IMR-90 (cell line): ENCODE measurements around the gene MRPL23. TPM values are rescaled to one million over a fixed set of nuclear protein-coding genes. Genes with fewer than 3 reads are reported as not detected.

Experiments
- ATAC-seq: fragments of 200-7000 bp; cut with Tn5 transposase; 2 replicates; pipeline ENCODE4 v1.9.1; 2020; ENCODE audit warnings: low read depth, mild to moderate bottlenecking, moderate library complexity
- BruUV-seq: library from RNA; stranded (reverse); fragments of 400-500 nt; replicated peaks from 2 replicates; lab custom pipeline; 2021; lab: Mats Ljungman, UMichigan
- CTCF ChIA-PET: fragments of 300-600 bp; formaldehyde crosslinking; extraction: SDS; loops from one replicate; lab custom pipeline; 2021; ENCODE audit warnings: antibody characterized with exemption; lab: Yijun Ruan, JAX
- POLR2A ChIA-PET: fragments of 300-600 bp; sonication (Branson Sonifier 250); formaldehyde crosslinking; loops from one replicate; lab custom pipeline; 2022; ENCODE audit warnings: antibody characterized with exemption; ENCODE audit not compliant: unreplicated experiment; lab: Charles Lee
- DNase-seq: peaks from one replicate; pipeline ENCODE4 v3.0.0; 2013
- H2AFZ ChIP-seq: replicated peaks from 2 replicates; pipeline ENCODE3; 2013; ENCODE audit warnings: low read length, mild to moderate bottlenecking; ENCODE audit not compliant: poor library complexity
- H2AK5ac ChIP-seq: 2 replicates; pipeline ENCODE4 v1.6.1; 2013; ENCODE audit warnings: low read depth, low read length, inconsistent platforms
- H2AK9ac ChIP-seq: replicated peaks from 2 replicates; pipeline ENCODE3; 2013; ENCODE audit warnings: mild to moderate bottlenecking, low read depth, low read length, moderate library complexity; ENCODE audit not compliant: poor library complexity
- H2BK120ac ChIP-seq: 2 replicates; pipeline ENCODE4 v1.6.1; 2013; ENCODE audit warnings: low read depth, low read length, inconsistent platforms
- H2BK15ac ChIP-seq: 3 replicates; pipeline ENCODE4 v1.6.1; 2013; ENCODE audit warnings: low read depth, low read length, inconsistent platforms
- H2BK20ac ChIP-seq: 2 replicates; pipeline ENCODE4 v1.6.1; 2013; ENCODE audit warnings: low read depth, mild to moderate bottlenecking, inconsistent platforms, low read length, moderate library complexity
- H2BK5ac ChIP-seq: 2 replicates; pipeline ENCODE4 v1.6.1; 2013; ENCODE audit warnings: mild to moderate bottlenecking, low read depth, low read length, inconsistent platforms; ENCODE audit not compliant: poor library complexity, severe bottlenecking
- H3K14ac ChIP-seq: replicated peaks from 2 replicates; pipeline ENCODE4 v1.6.1; 2013; ENCODE audit warnings: low read depth, low read length, inconsistent platforms
- H3K18ac ChIP-seq: 2 replicates; pipeline ENCODE4 v1.6.1; 2013; ENCODE audit warnings: low read depth, low read length, control low read depth
- H3K23ac ChIP-seq: 2 replicates; pipeline ENCODE4 v1.6.1; 2013; ENCODE audit warnings: low read depth, low read length, inconsistent platforms
- H3K27ac ChIP-seq: 2 replicates; pipeline ENCODE4 v1.5.1; 2013; ENCODE audit warnings: mild to moderate bottlenecking, control low read depth, low read length; ENCODE audit not compliant: insufficient read depth
- H3K27me3 ChIP-seq: 2 replicates; pipeline ENCODE4 v1.6.1; 2013; ENCODE audit warnings: low read length; ENCODE audit not compliant: control insufficient read depth, insufficient read depth
- H3K36me3 ChIP-seq: 2 replicates; pipeline ENCODE4 v1.6.1; 2013; ENCODE audit warnings: low read length, mixed read lengths; ENCODE audit not compliant: control insufficient read depth, insufficient read depth
- H3K4ac ChIP-seq: 2 replicates; pipeline ENCODE4 v1.6.1; 2013; ENCODE audit warnings: low read depth, low read length, inconsistent platforms
- H3K4me1 ChIP-seq: 2 replicates; pipeline ENCODE4 v1.6.1; 2013; ENCODE audit warnings: low read length, mixed read lengths; ENCODE audit not compliant: control insufficient read depth, insufficient read depth
- H3K4me2 ChIP-seq: 2 replicates; pipeline ENCODE4 v1.6.1; 2013; ENCODE audit warnings: low read depth, mild to moderate bottlenecking, control low read depth, low read length, moderate library complexity
- H3K4me3 ChIP-seq: 2 replicates; pipeline ENCODE4 v1.5.1; 2013; ENCODE audit warnings: low read depth, mild to moderate bottlenecking, control low read depth, low read length, moderate library complexity; ENCODE audit not compliant: insufficient read depth
- H3K56ac ChIP-seq: 2 replicates; pipeline ENCODE4 v1.6.1; 2013; ENCODE audit warnings: low read length, inconsistent platforms; ENCODE audit not compliant: insufficient read depth; ENCODE audit errors: extremely low read depth
- H3K79me1 ChIP-seq, 2 experiments: 2 replicates each; pipeline ENCODE4 v1.6.1; 2013; ENCODE audit warnings: low read length in 2 of 2, inconsistent platforms in 1 of 2, low read depth in 1 of 2
- H3K9ac ChIP-seq: 2 replicates; pipeline ENCODE4 v1.6.1; 2013; ENCODE audit warnings: low read depth, low read length, control low read depth
- H3K9me1 ChIP-seq: 2 replicates; pipeline ENCODE4 v1.6.1; 2013; ENCODE audit warnings: low read length, inconsistent platforms; ENCODE audit not compliant: insufficient read depth
- H3K9me3 ChIP-seq: 2 replicates; pipeline ENCODE4 v1.6.1; 2013; ENCODE audit warnings: low read length; ENCODE audit not compliant: control insufficient read depth, insufficient read depth
- H4K20me1 ChIP-seq: 2 replicates; pipeline ENCODE4 v1.6.1; 2013; ENCODE audit warnings: low read length, inconsistent platforms; ENCODE audit not compliant: insufficient read depth
- H4K5ac ChIP-seq: 2 replicates; pipeline ENCODE4 v1.6.1; 2013; ENCODE audit warnings: mild to moderate bottlenecking, low read depth, low read length, control low read depth
- H4K8ac ChIP-seq, 2 experiments: 2 replicates each; pipeline ENCODE4 v1.6.1; 2013; ENCODE audit warnings: low read depth in 2 of 2, low read length in 2 of 2, control low read depth in 1 of 2, inconsistent platforms in 1 of 2
- H4K91ac ChIP-seq: 2 replicates; pipeline ENCODE4 v1.6.1; 2013; ENCODE audit warnings: low read depth, low read length, inconsistent platforms; ENCODE audit not compliant: insufficient read depth
- BHLHE40 ChIP-seq: fragments of 150-350 bp; IDR thresholded peaks from 2 replicates; pipeline ENCODE4 v1.6.1; 2016; ENCODE audit warnings: mild to moderate bottlenecking, low read depth, low read length
- CEBPB ChIP-seq: IDR thresholded peaks from 2 replicates; pipeline ENCODE4 v1.6.1; 2012; ENCODE audit warnings: low read depth, low read length, improper control_type of control experiment
- CHD1 ChIP-seq: IDR thresholded peaks from 2 replicates; pipeline ENCODE4 v1.6.1; 2012; ENCODE audit warnings: low read depth, low read length, improper control_type of control experiment
- CTCF ChIP-seq: conservative IDR thresholded peaks from 2 replicates; pipeline ENCODE4 v1.5.1; 2012; ENCODE audit warnings: mild to moderate bottlenecking, low read depth, low read length, improper control_type of control experiment
- ELK1 ChIP-seq: fragments of 150-350 bp; IDR thresholded peaks from 2 replicates; pipeline ENCODE4 v1.6.1; 2016; ENCODE audit warnings: low read depth, mild to moderate bottlenecking, low read length, moderate library complexity, borderline replicate concordance
- FOS ChIP-seq: fragments of 150-350 bp; IDR thresholded peaks from 2 replicates; pipeline ENCODE4 v1.6.1; 2016; ENCODE audit warnings: low read depth, low read length
- MAFK ChIP-seq: IDR thresholded peaks from 2 replicates; pipeline ENCODE4 v1.6.1; 2012; ENCODE audit warnings: low read depth, low read length, improper control_type of control experiment
- MAZ ChIP-seq: IDR thresholded peaks from 2 replicates; pipeline ENCODE4 v1.6.1; 2012; ENCODE audit warnings: low read depth, mild to moderate bottlenecking, low read length, improper control_type of control experiment, moderate library complexity, borderline replicate concordance
- MXI1 ChIP-seq: IDR thresholded peaks from 2 replicates; pipeline ENCODE4 v1.6.1; 2012; ENCODE audit warnings: low read depth, mild to moderate bottlenecking, low read length, moderate library complexity, borderline replicate concordance
- NFE2L2 ChIP-seq: fragments of 150-350 bp; IDR thresholded peaks from 2 replicates; pipeline ENCODE4 v1.6.1; 2016; ENCODE audit warnings: low read depth, mild to moderate bottlenecking, low read length
- POLR2A ChIP-seq: IDR thresholded peaks from 2 replicates; pipeline ENCODE4 v1.6.1; 2012; ENCODE audit warnings: mild to moderate bottlenecking, low read depth, low read length
- RAD21 ChIP-seq: IDR thresholded peaks from 2 replicates; pipeline ENCODE4 v1.6.1; 2012; ENCODE audit warnings: low read length, improper control_type of control experiment
- RCOR1 ChIP-seq: IDR thresholded peaks from 2 replicates; pipeline ENCODE4 v1.6.1; 2012; ENCODE audit warnings: mild to moderate bottlenecking, low read length, improper control_type of control experiment; ENCODE audit not compliant: insufficient replicate concordance
- RFX5 ChIP-seq: IDR thresholded peaks from 2 replicates; pipeline ENCODE4 v1.8.0; 2012; ENCODE audit warnings: low read depth, mild to moderate bottlenecking, low read length, moderate library complexity
- SMC3 ChIP-seq: fragments of 150-350 bp; IDR thresholded peaks from 2 replicates; pipeline ENCODE4 v1.6.1; 2016; ENCODE audit warnings: low read depth, mild to moderate bottlenecking, antibody characterized with exemption, low read length, moderate library complexity
- USF2 ChIP-seq: fragments of 150-350 bp; IDR thresholded peaks from 2 replicates; pipeline ENCODE4 v1.6.1; 2017; ENCODE audit warnings: mild to moderate bottlenecking, antibody characterized with exemption, low read length, low read depth
- WGBS, 2 experiments: methylation state at CpG; one replicate each; pipeline versions ENCODE4 v1.1.5 to v1.1.7; 2013; ENCODE audit warnings: missing lambda C conversion rate in 2 of 2; ENCODE audit not compliant: insufficient read length in 1 of 2; ENCODE audit errors: extremely low coverage in 2 of 2; 5-methylcytosine and 5-hydroxymethylcytosine counted together
- dilution Hi-C: fragments of 300-500 bp; cut with HindIII; formaldehyde crosslinking; loops from one replicate; pipeline ENCODE4 v1.14.3; 2018; ENCODE audit warnings: low sequenced_read_pairs; ENCODE audit not compliant: unreplicated experiment
- in situ Hi-C: fragments of 300-500 bp; cut with MboI; formaldehyde crosslinking; loops from 3 replicates; pipeline ENCODE4 v1.14.3; 2019; ENCODE audit warnings: low sequenced_read_pairs, inconsistent platforms, mixed read lengths
- intact Hi-C: fragments of 100-400 bp; cut with micrococcal nuclease; formaldehyde crosslinking; loops from 2 replicates; pipeline ENCODE4 v1.10.0; 2022
- polyA plus RNA-seq, 3 experiments: library from polyadenylated mRNA; depleted of rRNA; stranded (reverse); fragments of >200 nt; gene quantifications; 2 replicates each; pipeline ENCODE4 v1.2.3, GENCODE V29; 2012; ENCODE audit warnings: low replicate concordance in 1 of 3
- total RNA-seq: library from RNA; depleted of rRNA; stranded (reverse); fragments of >200 nt; gene quantifications from 2 replicates; pipeline ENCODE4 v1.2.3, GENCODE V29; 2012

MRPL23 gene
- total and polyA plus RNA-seq, 2 of the 4 experiments (the other 2 are of a cell fraction), result 68.4 to 114 TPM

GRCh38 chr11:1924646-1925372 lies 22.3 kb upstream of the MRPL23 start:
- Histone ChIP-seq H2BK120ac (no peak overlapping the region), H4K91ac (no peak overlapping the region), H2AK5ac (no peak overlapping the region), H3K4me3 (no peak overlapping the region), H3K4ac (no peak overlapping the region), H4K20me1 (no peaks in the 10 kb centered on the region), H4K5ac (no peak overlapping the region), H3K23ac (no peak overlapping the region), H3K4me2 (no peak overlapping the region), H3K36me3 (no peaks in the 10 kb centered on the region), H3K27me3 (peaks cover 11% of the 10 kb centered on the region), H2BK5ac (no peak overlapping the region), H2BK20ac (no peak overlapping the region), H3K14ac (no peak overlapping the region), H3K9me3 (no peaks in the 10 kb centered on the region), H3K18ac (no peak overlapping the region), H4K8ac (no peak overlapping the region), H3K56ac (no peak overlapping the region), H3K4me1 (no peaks in the 10 kb centered on the region), H2AK9ac (no peak overlapping the region), H3K27ac (no peak overlapping the region), H2BK15ac (no peak overlapping the region), H3K79me1 (no peaks in the 10 kb centered on the region), H3K9me1 (no peaks in the 10 kb centered on the region), H3K9ac (no peak overlapping the region), H2AFZ (no peak overlapping the region)
- in situ Hi-C loops (no loop called here), intact Hi-C loops (no loop called here), dilution Hi-C loops (no loop called here)
- CTCF ChIA-PET, result no interaction called here
- WGBS, 2 experiments, result 0% methylated on average over 1 of the region's 21 CpGs; no CpG with 5 or more reads in 1 of the 2 experiments
- DNase-seq, result no peak
- no peak for ATAC-seq
- no TSS peak for BruUV-seq
- TF ChIP-seq CTCF (no peak), RCOR1 (no peak), MAFK (no peak), CEBPB (no peak), NFE2L2 (no peak), CHD1 (no peak), USF2 (no peak), MXI1 (no peak), BHLHE40 (no peak), RFX5 (no peak), MAZ (no peak), RAD21 (no peak), SMC3 (no peak), FOS (no peak), ELK1 (no peak), POLR2A (no peak)
- POLR2A ChIA-PET, result no interaction called here
